NCI-H226 (cell line): ENCODE measurements around the gene KIF17.

Experiments
- DNase-seq: peaks from one replicate; pipeline ENCODE4 v3.0.0-alpha.2; 2015

The KIF17 gene

DNA sequence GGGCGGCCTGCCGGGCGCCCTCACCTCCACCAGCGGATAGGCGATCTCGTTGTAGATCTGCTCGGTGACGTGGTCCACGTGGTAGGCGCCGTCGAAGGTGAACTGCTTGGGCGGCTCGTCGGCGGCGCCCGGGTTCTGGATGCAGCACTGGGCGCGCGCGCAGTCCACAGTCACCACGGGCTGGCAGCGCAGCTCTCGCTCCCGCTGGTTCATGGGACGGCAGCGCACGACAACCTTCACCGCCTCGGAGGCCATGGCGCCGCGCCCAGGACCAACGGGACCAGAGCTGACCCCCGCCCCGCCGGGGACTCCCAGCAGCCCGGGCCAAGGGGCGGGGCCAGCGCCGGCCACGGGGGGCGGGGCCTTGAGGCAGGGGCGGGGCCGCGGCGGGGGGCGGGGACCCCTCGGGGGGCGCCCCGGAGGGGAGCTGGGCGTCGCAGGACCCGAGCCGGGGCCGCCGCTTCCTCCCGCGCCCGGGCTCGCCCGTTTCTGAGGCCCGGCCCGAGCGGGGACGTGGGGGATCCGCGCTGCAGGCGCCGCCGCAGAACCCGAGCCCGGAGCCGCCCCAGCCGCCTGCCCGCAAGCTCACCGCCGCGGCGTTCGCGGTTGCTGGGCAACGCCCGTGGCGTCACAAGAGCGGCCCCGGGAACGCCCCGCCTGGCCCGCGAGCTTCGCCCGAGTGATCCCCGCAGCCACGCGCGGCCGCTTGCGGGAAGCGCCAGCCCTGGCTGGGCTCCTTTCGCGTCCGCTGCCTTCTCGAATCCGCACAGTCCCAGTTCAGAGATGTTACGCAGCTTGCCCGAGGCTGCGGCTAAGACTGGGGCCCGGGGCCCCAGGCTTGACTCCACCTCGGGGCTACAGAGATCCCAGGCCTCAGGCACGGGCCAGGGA, at the start of gene KIF17:
TSS of gene KIF17 (minus strand) at position 556 of the 891 bp plus-strand sequence. CDS start at position 255, 301 bp downstream.
- DNase-seq = peak; percentile 79

GRCh38 chr1:20767271-20767670, 49.5 kb upstream of the KIF17 start:
- no peak for DNase-seq

DNA sequence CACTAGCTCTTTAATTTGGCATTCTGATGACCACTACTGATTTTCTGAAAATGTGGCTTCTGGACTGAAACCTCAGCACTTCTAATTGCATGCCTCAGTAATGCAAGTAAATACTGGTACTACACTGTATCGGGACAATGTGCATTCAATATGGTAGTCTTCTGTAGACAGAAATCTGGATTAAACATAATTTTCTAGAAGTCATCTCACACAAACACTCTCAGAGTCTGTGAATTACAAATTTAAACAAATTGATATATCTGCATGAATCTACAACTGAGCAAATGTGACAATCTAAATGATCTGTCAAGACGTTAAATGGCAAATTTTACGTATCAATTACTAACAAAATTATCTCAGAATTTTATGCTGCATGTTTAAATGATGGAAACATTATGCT, 45.6 kb upstream of the KIF17 start:
- no peak for DNase-seq

DNA sequence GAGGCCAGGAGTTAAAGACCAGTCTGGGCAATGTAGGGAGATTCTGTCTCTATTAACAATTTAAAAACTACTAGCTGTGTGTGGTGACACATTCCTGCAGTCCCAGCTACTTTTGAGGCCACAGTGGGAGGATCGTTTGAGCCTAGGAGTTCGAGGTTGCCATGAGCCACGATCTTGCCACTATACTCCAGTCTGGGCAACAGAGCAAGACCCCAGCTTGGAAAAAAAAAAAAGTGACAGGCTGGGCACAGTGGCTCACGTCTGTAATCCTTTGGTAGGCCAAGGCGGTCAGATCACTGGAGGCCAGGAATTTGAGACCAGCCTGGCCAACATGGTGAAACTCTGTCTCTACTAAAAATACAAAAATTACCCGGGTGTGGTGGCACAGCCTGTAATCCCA, 42.5 kb upstream of the KIF17 start:
- no peak for DNase-seq

DNA sequence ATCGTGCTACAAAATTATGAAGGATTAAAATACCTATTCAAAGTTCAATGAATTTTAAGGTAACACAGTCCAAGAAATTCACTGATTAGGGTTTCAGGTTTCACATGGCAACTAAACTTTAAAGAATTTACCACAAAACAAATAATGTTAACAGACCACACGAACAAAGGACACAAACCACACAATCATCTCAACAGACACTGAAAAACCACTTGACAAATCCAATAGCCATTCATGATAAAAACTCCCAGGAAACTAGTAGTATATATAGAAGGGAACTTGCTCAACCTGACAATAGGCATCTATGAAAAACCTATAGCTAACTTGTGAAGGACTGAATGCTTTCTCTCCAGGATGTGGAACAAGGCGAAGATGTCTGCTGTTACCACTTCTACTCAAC, 35.8 kb upstream of the KIF17 start:
- DNase-seq = no peak

GRCh38 chr1:20751462-20751990, 33.7 kb upstream of the KIF17 start:
- DNase-seq = no peak

GRCh38 chr1:20742671-20743070, 24.9 kb upstream of the KIF17 start:
- no peak for DNase-seq

DNA sequence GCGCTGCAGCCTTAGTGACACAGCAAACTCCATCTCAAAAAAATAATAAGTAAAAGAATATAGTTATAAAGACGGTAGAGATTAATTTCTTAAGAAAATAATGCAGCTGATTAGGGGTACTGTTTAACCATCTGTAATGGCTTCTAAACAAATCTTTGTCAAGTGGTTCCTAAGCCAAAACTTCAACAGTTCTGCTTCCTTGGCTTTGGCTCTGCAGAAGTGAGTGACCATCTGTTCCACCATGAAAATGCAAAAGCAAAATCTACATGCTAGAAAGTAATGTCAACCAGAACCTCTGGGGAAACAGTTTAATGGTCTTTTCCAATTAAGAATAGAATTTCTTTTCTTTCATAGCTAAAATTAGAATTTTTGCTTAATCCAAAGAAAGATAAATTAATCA, 23.0 kb upstream of the KIF17 start:
- DNase-seq = no peak

DNA sequence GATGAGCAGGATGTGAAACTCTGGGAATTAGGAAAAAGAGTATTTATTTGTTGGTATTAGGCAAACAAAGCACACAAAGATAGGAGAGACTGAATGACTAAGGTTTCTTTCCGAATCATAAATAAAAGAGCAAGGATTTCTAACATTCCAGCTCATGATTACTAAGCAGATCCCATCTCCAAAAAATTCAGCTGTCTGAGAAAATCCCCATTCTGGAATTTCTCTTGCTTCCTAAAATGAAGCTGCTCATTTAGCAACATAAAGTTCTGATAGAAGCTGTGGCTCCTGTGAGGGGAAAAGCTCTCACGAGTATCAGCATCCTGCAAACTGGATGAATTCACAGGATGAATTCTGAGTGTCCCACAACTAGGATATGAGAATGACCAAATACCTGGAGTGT, 21.4 kb upstream of the KIF17 start:
- peak; percentile 48 for DNase-seq

DNA sequence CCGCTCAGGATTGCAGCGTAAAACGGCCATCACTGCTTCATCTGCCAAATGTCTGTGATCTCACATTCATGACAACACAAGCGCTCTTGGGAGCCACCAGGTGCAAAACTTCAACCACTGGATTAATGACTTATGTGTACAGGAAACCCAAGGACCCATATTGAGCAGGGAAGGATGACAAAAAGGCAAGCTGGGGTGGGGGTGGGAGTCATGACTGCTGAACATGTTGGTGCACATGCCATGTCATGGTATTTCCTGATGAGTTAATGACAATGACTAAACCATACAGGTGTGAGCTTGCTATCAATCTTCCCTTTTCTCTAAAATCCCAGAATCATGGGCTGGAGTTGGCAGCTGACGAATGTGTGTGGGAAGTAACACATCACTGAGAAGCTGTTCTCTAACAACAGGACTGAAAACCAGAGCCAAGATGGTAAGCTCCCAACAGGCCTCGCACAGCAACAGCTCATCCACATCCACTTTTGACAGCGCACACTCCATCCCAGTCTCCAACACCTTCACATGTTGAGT, 17.8 kb upstream of the KIF17 start:
- no peak for DNase-seq

DNA sequence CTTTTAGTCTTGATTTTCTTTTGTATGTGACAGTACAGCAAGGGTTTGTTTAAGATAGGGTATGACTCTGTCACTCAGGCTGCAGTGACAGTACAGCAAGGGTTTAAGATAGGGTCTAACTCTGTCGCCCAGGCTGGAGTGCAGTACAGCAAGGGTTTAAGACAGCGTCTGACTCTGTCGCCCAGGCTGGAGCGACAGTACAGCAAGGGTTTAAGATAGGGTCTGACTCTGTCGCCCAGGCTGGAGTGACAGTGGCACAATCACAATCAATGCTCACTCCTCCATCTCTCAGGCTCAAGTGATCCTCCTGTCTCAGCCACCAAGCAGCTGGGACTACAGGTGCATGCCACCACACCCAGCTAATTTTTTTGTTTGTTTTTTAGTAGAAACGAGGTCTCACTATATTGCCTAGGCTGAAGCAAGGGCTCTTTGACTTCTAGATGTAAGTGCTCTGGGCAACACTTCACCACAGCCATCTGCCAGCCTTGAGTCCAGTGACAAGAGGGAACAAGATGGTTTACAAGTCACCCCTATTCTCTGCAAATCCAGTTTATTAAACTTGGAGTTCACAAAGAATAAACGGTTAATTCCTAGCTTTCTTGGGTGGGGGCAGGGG, 15.7 kb upstream of the KIF17 start:
- no peak for DNase-seq

GRCh38 chr1:20732588-20733359, 15.0 kb upstream of the KIF17 start, which contains the start of gene SH2D5:
Gene SH2D5 (minus strand): TSS chr1:20732703. CDS start chr1:20728044, 4,659 bp downstream.
- DNase-seq = peak; percentile 99

- peak; percentile 90 for DNase-seq
These were observed 14.3 kb upstream of the KIF17 start for GRCh38 chr1:20732071-20732587.

DNA sequence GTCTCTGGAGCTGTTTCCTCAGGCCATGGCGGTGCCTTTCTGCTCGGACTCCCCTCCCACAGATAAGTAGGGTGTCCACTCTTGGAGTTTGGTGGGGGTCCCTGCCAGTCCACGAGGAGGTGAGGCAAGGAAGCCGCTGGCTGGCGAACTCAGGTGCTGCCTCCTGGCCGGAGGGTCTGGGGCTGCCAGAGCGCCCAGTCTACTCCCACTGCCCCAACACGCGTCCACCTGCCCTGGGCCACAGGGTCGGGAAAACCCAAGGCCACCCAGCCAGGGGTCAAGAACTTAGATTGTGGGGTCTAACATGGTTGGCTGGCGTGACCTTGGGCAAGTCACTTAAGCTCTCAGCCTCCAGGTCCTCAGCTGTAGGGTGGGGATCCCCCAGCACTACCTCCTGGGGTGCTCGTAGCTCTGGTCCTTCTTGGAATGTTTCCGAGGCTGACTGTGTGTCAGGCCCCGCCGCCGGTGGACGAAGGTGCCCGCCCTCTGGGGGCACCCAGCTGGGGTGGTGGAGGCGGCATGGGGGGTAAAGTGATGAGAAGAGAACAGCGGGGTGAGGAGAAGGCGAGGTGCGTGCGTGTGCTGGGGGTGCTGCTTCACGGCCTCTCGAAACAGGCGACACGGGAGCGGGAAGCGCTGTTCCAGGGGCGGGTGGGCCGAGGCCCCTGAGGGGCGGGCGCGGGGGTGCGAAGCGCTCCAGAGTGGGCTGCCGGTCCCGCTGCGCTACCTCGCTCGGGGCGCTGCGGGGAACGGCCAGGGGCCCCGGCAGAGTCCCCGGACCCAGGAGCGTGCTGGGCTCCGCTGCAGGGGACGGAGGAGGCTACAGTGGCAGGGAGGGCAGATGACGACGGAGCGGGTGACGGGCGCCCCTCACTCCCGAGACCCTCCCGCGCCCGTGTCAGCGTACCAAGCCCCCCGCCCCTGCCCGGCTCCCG, 13.5 kb upstream of the KIF17 start:
- DNase-seq = no peak

GRCh38 chr1:20730690-20731056, 12.9 kb upstream of the KIF17 start:
- no peak for DNase-seq

DNA sequence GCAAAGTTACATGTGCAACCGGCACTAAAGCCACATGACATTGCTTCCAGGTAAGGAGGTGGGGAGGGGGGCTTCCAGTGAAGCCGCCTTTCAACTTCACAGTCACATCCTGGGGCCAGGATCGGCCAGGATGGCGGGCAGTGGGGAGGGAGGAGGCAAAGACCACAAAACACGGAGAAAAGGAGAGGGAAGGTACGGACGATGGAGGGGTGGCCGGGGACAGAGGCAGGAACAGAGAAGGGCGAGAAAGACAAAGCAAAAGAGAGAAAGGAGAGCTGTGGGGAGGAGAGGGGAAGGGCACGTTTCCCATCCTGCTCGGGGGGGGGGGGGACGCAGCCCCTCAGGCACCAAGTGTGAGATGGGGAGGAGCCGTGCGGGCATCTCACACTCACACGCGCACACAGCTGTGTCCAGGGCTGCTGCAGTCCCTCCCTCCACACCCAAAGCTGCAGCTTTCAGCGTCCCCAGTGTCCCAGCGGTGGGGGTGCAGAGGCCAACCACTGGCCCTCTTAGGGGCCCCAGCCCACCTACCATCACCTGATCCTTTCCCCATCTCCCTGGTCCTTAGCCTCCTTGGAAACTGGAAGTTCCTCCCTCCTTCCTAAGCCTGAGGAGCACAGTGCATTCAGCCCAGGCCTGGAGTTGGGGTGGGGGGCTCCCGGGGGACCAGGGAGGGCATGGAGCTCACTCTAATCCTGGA, 12.3 kb upstream of the KIF17 start:
- DNase-seq = no peak

DNA sequence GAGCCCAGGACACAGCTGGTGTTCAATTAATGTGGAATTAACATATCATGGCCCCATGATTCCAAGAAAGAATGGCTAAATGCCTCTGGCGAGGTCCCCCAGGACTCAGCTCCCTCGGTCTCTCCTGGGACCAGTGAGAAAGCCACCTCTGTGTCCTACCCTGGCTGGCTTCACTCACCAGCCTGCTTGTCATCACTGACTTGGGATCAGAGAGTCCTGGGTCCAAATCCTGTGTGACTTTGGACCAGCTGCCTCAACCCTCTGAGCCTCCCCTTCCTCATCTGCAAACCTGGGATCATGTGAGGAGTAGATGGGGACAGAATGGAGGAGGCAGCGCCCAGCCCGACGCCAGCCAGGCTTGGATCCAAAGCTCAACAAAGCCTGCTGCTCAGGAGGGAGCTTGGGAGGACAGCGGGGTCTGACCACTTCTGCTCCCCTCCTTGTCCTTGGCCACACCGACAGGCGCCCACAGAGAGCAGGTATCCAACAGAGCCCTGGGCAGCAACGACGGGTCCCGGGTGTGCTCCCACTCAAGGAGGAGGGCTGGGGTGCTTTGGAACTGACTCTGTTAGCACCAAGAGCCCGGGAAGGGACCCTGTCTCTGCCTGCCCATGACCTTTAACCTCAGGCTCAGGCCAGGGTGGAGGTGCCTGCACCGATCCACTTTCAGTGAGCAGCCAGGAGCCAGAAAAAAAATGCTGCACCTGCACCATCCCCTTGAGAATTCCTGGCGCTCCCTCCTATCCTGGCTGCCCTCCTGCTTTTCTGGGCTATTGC, 11.5 kb upstream of the KIF17 start:
- no peak for DNase-seq

- no peak for DNase-seq
These were observed 10.8 kb upstream of the KIF17 start for GRCh38 chr1:20728371-20729154.

DNA sequence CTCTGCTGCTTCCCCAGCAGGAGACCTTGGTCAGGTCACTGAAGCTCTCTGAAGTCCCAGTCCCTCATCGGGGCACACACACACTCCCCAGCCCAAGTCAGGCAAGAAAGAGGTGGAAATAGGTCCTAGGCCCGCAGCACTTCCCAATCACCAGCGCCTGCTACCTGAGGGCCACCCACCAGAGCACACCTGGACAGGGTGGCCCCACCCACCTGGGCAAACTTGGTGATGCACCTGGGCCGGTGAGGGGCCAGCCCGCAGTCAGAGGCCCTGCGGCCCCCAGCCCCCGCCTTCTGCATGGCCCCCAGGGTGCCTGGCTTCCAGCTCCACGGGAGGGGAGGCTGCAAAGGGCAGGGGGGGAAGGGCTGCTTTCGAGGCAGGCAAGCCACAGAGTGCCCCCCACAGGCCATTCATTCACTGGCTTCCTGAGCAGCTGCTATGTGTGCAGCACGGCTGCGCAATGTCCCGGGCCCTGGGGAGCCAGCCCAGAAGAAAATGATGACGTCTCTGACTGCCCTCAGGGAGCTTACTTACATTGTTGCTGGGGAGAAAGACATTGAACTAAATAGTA, 10.0 kb upstream of the KIF17 start:
- DNase-seq = no peak
